GM21576 (cell line): ENCODE data around the gene PLXNB2.

Experiments used
- ATAC-seq: cut with Tn5 transposase; IDR thresholded peaks from one replicate; pipeline ENCODE4 v1.9.1; 2021; ENCODE audit warnings: mild to moderate bottlenecking, moderate library complexity; ENCODE audit not compliant: unreplicated experiment

Gene PLXNB2

GRCh38 chr22:50311606-50312351 lies 4.3 kb upstream of the PLXNB2 start:
- ATAC-seq = no peak

GRCh38 chr22:50310949-50311444 lies 3.6 kb upstream of the PLXNB2 start:
- no peak for ATAC-seq

GRCh38 chr22:50310031-50310722 lies 2.7 kb upstream of the PLXNB2 start:
- ATAC-seq = no peak

GRCh38 chr22:50309601-50309991 lies 2.1 kb upstream of the PLXNB2 start:
- no peak for ATAC-seq

- no peak for ATAC-seq
Observed at GRCh38 chr22:50308986-50309600, 1.6 kb upstream of the PLXNB2 start.

GRCh38 chr22:50308597-50308935 lies 1.1 kb upstream of the PLXNB2 start:
- no peak for ATAC-seq

GRCh38 chr22:50307890-50308596 lies 597 bp upstream of the PLXNB2 start:
- ATAC-seq = no peak

GRCh38 chr22:50305923-50306566 lies 1.4 kb downstream of the PLXNB2 start:
- no peak for ATAC-seq

GRCh38 chr22:50305393-50305922 lies 2.0 kb downstream of the PLXNB2 start:
- no peak for ATAC-seq

- ATAC-seq = no peak
Observed at GRCh38 chr22:50304528-50305392, 2.7 kb downstream of the PLXNB2 start.

GRCh38 chr22:50303848-50304527 lies 3.5 kb downstream of the PLXNB2 start:
- no peak for ATAC-seq

GRCh38 chr22:50303515-50303847 lies 4.0 kb downstream of the PLXNB2 start:
- ATAC-seq = no peak

GRCh38 chr22:50302564-50302963 lies 4.9 kb downstream of the PLXNB2 start:
- ATAC-seq = no peak

GRCh38 chr22:50302041-50302541 lies 5.4 kb downstream of the PLXNB2 start:
- no peak for ATAC-seq

GRCh38 chr22:50301581-50301991 lies 5.9 kb downstream of the PLXNB2 start:
- ATAC-seq = no peak

GRCh38 chr22:50300620-50301257 lies 6.7 kb downstream of the PLXNB2 start:
- no peak for ATAC-seq

- ATAC-seq = no peak
Observed at GRCh38 chr22:50299785-50300619, 7.4 kb downstream of the PLXNB2 start.
